VCaP (cell line): Measurements from ENCODE around the gene ZIC4.

Experiments
- H3K27ac ChIP-seq: fragments of 450-650 bp; 2 replicates; pipeline ENCODE4 v1.5.1; 2017
- CTCF ChIP-seq: fragments of 450-650 bp; conservative IDR thresholded peaks from 2 replicates; pipeline ENCODE4 v1.5.1; 2017; ENCODE audit warnings: mild to moderate bottlenecking, moderate library complexity

The ZIC4 gene

GRCh38 chr3:147380977-147381376 is 25.4 kb downstream of the ZIC4 start:
- no peak for TF ChIP-seq CTCF
- H3K27ac ChIP-seq = no peak overlapping the region

GRCh38 chr3:147380387-147380951 is 25.9 kb downstream of the ZIC4 start:
- no peak overlapping the region for H3K27ac ChIP-seq
- no peak for TF ChIP-seq CTCF

GRCh38 chr3:147379651-147380050 is 26.7 kb downstream of the ZIC4 start:
- no peak for TF ChIP-seq CTCF
- no peak overlapping the region for H3K27ac ChIP-seq

GRCh38 chr3:147377412-147378367 is 28.7 kb downstream of the ZIC4 start:
- no peak overlapping the region for H3K27ac ChIP-seq
- no peak for TF ChIP-seq CTCF

DNA sequence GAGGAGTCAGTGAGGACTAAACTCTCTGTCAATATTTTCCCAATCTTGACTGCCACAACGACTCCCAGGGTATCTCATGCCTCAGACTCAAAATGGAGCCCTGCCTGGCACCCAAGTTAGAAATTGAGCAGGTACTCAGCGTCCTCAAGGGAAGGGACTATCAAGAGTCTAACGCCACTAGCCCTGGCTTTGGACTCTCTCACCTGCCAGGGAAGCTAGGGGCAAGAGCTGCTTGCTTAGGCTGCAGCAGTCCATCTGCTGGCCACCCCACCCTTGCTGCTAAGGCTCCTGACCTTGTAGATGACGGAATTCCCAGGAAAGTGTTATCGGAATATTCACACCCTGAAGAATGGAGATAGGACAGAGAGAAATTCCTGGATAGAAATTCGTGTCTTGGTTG is 33.0 kb downstream of the ZIC4 start:
- H3K27ac ChIP-seq = no peak overlapping the region
- TF ChIP-seq CTCF = no peak

- no peak overlapping the region for H3K27ac ChIP-seq
- TF ChIP-seq CTCF = no peak
Observed at GRCh38 chr3:147372525-147373027, 33.8 kb downstream of the ZIC4 start.

GRCh38 chr3:147371771-147372340 is 34.5 kb downstream of the ZIC4 start:
- no peak overlapping the region for H3K27ac ChIP-seq
- TF ChIP-seq CTCF = no peak
